MG63 (cell line): ENCODE data around the gene CACNA1S. TPM values are rescaled to one million over a fixed set of nuclear protein-coding genes. Genes with fewer than 3 reads are reported as not detected.
A peak's percentile ranks its signal among the peaks of the same experiment; 100 is the strongest.

Experiments
- DNase-seq: peaks from one replicate; pipeline ENCODE4 v3.0.0-alpha.2; 2020
- H3K27me3 ChIP-seq: fragments of 250-450 bp; sonication (Bioruptor Pico); 2 replicates; pipeline ENCODE4 v1.5.1; 2020; ENCODE audit warnings: mild to moderate bottlenecking, moderate library complexity
- H3K36me3 ChIP-seq: fragments of 250-450 bp; sonication (Bioruptor Pico); 2 replicates; pipeline ENCODE4 v1.5.1; 2020; ENCODE audit warnings: mild to moderate bottlenecking, moderate library complexity
- H3K4me3 ChIP-seq: fragments of 250-450 bp; sonication (Bioruptor Pico); 2 replicates; pipeline ENCODE4 v1.5.1; 2020; ENCODE audit warnings: mild to moderate bottlenecking, moderate library complexity
- H3K9me3 ChIP-seq: fragments of 250-450 bp; sonication (Bioruptor Pico); 2 replicates; pipeline ENCODE4 v1.5.1; 2020; ENCODE audit warnings: mild to moderate bottlenecking, moderate library complexity
- total RNA-seq: library from RNA; depleted of rRNA; stranded (reverse); fragments of >200 nt; shearing (Covaris generic); gene quantifications from 2 replicates; pipeline ENCODE4 v1.2.3, GENCODE V29; 2014; ENCODE audit warnings: low replicate concordance

The CACNA1S gene
- total RNA-seq, 1 experiment from 2014 or later: not detected

GRCh38 chr1:201044119-201044518 lies 68.1 kb downstream of the CACNA1S start:
- Histone ChIP-seq H3K9me3 (no peaks in the 10 kb centered on the region), H3K36me3 (no peaks in the 10 kb centered on the region), H3K4me3 (no peak overlapping the region), H3K27me3 (peaks cover 2% of the 10 kb centered on the region; the same call in 1 of the 2 replicates)
- no peak for DNase-seq

- H3K9me3 ChIP-seq: no peaks in the 10 kb centered on the region
- no peaks in the 10 kb centered on the region for H3K36me3 ChIP-seq
- H3K27me3 ChIP-seq: no peaks in the 10 kb centered on the region
- no peak overlapping the region for H3K4me3 ChIP-seq
- peak; percentile 49 for DNase-seq
Measured at GRCh38 chr1:201042779-201043461, 69.3 kb downstream of the CACNA1S start.

GRCh38 chr1:201041011-201041410 lies 71.2 kb downstream of the CACNA1S start:
- no peak for DNase-seq
- Histone ChIP-seq H3K36me3 (no peaks in the 10 kb centered on the region), H3K9me3 (no peaks in the 10 kb centered on the region), H3K27me3 (no peaks in the 10 kb centered on the region), H3K4me3 (no peak overlapping the region)

GRCh38 chr1:201039876-201040275 lies 72.3 kb downstream of the CACNA1S start:
- H3K9me3 ChIP-seq: no peaks in the 10 kb centered on the region
- no peaks in the 10 kb centered on the region for H3K36me3 ChIP-seq
- no peak overlapping the region for H3K4me3 ChIP-seq
- no peak for DNase-seq
- H3K27me3 ChIP-seq: no peaks in the 10 kb centered on the region

- DNase-seq: no peak
- no peaks in the 10 kb centered on the region for H3K9me3 ChIP-seq
- H3K27me3 ChIP-seq: no peaks in the 10 kb centered on the region
- no peak overlapping the region for H3K4me3 ChIP-seq
- no peaks in the 10 kb centered on the region for H3K36me3 ChIP-seq
Measured at GRCh38 chr1:201039418-201039817, 72.8 kb downstream of the CACNA1S start.

- Histone ChIP-seq H3K27me3 (no peaks in the 10 kb centered on the region), H3K4me3 (no peak overlapping the region), H3K36me3 (no peaks in the 10 kb centered on the region), H3K9me3 (no peaks in the 10 kb centered on the region)
- no peak for DNase-seq
Measured at GRCh38 chr1:201038186-201038876, 73.9 kb downstream of the CACNA1S start.

- H3K27me3 ChIP-seq: no peaks in the 10 kb centered on the region
- H3K36me3 ChIP-seq: no peaks in the 10 kb centered on the region
- H3K4me3 ChIP-seq: no peak overlapping the region
- no peak for DNase-seq
- H3K9me3 ChIP-seq: no peaks in the 10 kb centered on the region
Measured at GRCh38 chr1:201036188-201036842, 75.9 kb downstream of the CACNA1S start.

GRCh38 chr1:201034671-201035070 lies 77.6 kb downstream of the CACNA1S start:
- Histone ChIP-seq H3K4me3 (no peak overlapping the region), H3K27me3 (no peaks in the 10 kb centered on the region), H3K9me3 (no peaks in the 10 kb centered on the region), H3K36me3 (no peaks in the 10 kb centered on the region)
- DNase-seq: no peak

- no peak for DNase-seq
- Histone ChIP-seq H3K27me3 (no peaks in the 10 kb centered on the region), H3K9me3 (no peaks in the 10 kb centered on the region), H3K4me3 (no peak overlapping the region), H3K36me3 (no peaks in the 10 kb centered on the region)
Measured at GRCh38 chr1:201032408-201032807, 79.8 kb downstream of the CACNA1S start.

GRCh38 chr1:201028461-201028889 lies 83.8 kb downstream of the CACNA1S start:
- no peaks in the 10 kb centered on the region for H3K36me3 ChIP-seq
- no peak for DNase-seq
- H3K27me3 ChIP-seq: no peaks in the 10 kb centered on the region
- H3K9me3 ChIP-seq: no peaks in the 10 kb centered on the region
- no peak overlapping the region for H3K4me3 ChIP-seq

GRCh38 chr1:201026836-201027235 lies 85.4 kb downstream of the CACNA1S start:
- Histone ChIP-seq H3K27me3 (0 out of 2 replicates have a peak, but pooled peaks cover 4% of the 10 kb centered on the region), H3K36me3 (no peaks in the 10 kb centered on the region), H3K4me3 (no peak overlapping the region), H3K9me3 (no peaks in the 10 kb centered on the region)
- DNase-seq: no peak

- Histone ChIP-seq H3K36me3 (no peaks in the 10 kb centered on the region), H3K4me3 (no peak overlapping the region), H3K9me3 (no peaks in the 10 kb centered on the region), H3K27me3 (0 out of 2 replicates have a peak, but pooled peaks cover 4% of the 10 kb centered on the region)
- no peak for DNase-seq
Measured at GRCh38 chr1:201026234-201026633, 86.0 kb downstream of the CACNA1S start.

- peak; percentile 30 for DNase-seq
- Histone ChIP-seq H3K36me3 (no peaks in the 10 kb centered on the region), H3K9me3 (no peaks in the 10 kb centered on the region), H3K27me3 (0 out of 2 replicates have a peak, but pooled peaks cover 4% of the 10 kb centered on the region), H3K4me3 (no peak overlapping the region)
Measured at GRCh38 chr1:201025571-201026002, 86.6 kb downstream of the CACNA1S start.

GRCh38 chr1:201024625-201024998 lies 87.6 kb downstream of the CACNA1S start:
- DNase-seq: no peak
- H3K4me3 ChIP-seq: no peak overlapping the region
- H3K36me3 ChIP-seq: no peaks in the 10 kb centered on the region
- H3K9me3 ChIP-seq: no peaks in the 10 kb centered on the region
- H3K27me3 ChIP-seq: 0 out of 2 replicates have a peak, but pooled peaks cover 4% of the 10 kb centered on the region

- Histone ChIP-seq H3K27me3 (0 out of 2 replicates have a peak, but pooled peaks cover 4% of the 10 kb centered on the region), H3K36me3 (no peaks in the 10 kb centered on the region), H3K4me3 (no peak overlapping the region), H3K9me3 (no peaks in the 10 kb centered on the region)
- DNase-seq: no peak
Measured at GRCh38 chr1:201023920-201024624, 88.2 kb downstream of the CACNA1S start.

- Histone ChIP-seq H3K9me3 (no peaks in the 10 kb centered on the region), H3K27me3 (0 out of 2 replicates have a peak, but pooled peaks cover 4% of the 10 kb centered on the region), H3K4me3 (peak within 1 kb of the TSS; percentile 34), H3K36me3 (no peaks in the 10 kb centered on the region)
- DNase-seq: peak; percentile 79
Measured at GRCh38 chr1:201023517-201023902, 88.7 kb downstream of the CACNA1S start, which contains the start of gene KIF21B. Gene KIF21B, minus strand, starts transcription at chr1:201023714. Its CDS starts 331 bp downstream, at chr1:201023383.
